HG02759 (cell line): ENCODE results near the gene ATP9B.

Experiments used
- ATAC-seq: cut with Tn5 transposase; IDR thresholded peaks from one replicate; pipeline ENCODE4 v1.9.1; 2021; ENCODE audit warnings: mild to moderate bottlenecking, moderate library complexity; ENCODE audit not compliant: unreplicated experiment

ATP9B gene

DNA sequence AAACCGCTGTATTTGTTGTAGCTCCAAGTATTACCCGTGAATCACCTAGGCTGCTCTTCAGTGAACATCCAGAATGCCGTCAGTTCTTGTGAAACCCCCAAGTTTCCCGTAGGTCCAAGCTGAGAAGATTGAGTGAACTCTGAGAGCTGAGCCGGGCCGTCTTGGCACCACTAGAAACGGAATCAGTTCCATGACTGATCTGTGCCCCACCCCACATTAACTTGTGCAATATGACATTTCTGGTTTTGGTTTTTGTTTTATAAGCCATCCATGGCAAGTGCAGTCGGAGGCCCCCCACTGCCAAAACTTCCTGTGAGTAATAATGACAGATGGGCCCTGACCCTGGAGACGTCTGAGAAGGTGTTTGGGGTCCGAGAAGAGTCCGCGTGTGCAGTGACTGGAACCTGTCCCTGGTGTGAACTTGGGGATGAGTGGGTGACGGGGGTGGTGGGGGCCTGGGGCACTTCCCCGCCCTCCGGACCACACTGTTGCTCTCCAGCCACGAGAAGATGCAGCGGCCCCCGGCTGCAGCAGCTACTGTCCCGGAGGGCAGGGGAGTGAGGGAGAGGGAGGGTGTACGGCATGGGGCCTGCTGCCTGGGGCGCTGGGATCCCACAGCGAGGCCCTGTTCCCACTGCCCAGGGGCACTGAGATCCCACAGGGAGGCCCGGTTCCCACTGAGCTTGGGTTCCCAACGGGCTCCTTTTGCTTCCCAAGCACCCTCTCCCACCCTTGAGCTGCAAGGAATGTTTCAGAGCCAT lies 353.0 kb downstream of the ATP9B start:
- peak; percentile 84 for ATAC-seq

GRCh38 chr18:79422783-79423165 lies 353.6 kb downstream of the ATP9B start:
- no peak for ATAC-seq

GRCh38 chr18:79423211-79424007 lies 354.2 kb downstream of the ATP9B start:
- no peak for ATAC-seq

DNA sequence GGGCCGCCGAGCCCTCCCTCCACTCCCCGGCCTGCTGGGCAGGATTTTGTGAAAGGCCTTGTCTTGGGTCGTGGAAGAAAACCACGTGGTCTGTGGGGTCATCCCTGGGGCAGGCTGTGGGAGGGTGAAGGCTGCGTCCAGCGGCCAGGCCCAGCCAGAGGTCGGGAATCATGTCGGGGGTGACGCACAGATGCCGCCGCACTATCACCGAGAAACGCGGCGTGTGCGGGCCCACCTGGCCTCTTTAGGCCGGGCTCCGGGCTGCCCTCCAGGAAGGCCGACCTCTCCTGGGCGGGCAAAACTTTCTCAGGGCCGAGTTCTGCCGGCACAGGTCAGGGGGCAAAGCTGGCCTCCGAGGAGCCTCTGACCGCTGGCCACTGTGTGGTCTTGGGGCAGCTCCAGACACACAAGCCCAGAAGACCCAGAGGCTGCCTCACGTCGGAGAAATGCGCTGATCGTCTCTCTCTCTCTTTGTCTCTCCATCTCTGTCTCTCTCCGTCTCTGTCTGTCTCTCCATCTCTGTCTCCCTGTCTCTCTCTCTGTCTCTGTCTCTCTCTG lies 354.9 kb downstream of the ATP9B start:
- no peak for ATAC-seq

DNA sequence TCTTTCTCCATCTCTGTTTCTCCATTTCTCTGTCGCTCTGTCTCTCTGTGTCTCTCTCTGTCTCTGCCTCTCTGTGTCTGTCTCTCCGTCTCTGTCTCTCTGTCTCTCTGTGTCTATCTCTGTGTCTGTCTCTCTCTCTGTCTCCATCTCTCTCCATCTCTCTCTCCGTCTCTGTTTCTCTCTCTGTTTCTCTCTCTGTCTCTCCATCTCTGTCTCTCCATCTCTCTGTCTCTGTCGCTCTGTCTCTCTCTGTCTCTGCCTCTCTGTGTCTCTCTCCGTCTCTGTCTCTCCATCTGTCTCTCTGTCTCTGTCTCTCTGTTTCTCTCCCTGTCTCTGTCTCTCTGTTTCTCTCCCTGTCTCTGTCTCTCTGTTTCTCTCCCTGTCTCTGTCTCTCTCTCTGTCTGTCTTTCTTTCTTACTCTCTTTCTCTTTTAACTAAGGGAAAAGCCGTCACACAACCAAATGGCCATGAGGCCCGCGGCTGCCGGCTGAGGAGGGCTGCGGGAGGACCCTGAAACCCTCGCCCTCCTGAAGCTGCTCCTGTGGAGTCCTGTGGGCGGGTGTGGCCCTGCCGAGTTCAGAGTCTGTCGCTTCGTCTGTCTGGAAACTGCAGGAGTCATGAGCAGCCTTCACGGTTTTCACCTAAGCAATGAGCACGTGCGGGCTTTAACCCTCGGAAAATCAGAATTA lies 355.8 kb downstream of the ATP9B start:
- no peak for ATAC-seq

DNA sequence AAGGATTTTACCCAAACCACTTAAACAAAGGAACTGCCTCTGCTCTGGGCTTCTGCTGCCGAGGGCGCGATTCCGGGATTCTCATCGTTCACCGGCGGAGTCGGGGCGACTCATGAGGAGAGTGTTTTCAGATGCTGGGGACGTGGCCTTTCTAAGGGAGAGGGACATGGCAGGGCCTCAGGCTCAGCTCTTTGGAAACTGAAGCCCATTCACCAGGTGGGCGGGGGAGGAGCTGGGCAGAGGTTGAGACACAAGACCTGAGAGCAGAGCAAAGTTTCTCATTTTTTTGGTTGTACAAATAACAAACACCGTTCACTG lies 356.3 kb downstream of the ATP9B start:
- no peak for ATAC-seq

- no peak for ATAC-seq
Measured at GRCh38 chr18:79426376-79427300, 357.4 kb downstream of the ATP9B start.

DNA sequence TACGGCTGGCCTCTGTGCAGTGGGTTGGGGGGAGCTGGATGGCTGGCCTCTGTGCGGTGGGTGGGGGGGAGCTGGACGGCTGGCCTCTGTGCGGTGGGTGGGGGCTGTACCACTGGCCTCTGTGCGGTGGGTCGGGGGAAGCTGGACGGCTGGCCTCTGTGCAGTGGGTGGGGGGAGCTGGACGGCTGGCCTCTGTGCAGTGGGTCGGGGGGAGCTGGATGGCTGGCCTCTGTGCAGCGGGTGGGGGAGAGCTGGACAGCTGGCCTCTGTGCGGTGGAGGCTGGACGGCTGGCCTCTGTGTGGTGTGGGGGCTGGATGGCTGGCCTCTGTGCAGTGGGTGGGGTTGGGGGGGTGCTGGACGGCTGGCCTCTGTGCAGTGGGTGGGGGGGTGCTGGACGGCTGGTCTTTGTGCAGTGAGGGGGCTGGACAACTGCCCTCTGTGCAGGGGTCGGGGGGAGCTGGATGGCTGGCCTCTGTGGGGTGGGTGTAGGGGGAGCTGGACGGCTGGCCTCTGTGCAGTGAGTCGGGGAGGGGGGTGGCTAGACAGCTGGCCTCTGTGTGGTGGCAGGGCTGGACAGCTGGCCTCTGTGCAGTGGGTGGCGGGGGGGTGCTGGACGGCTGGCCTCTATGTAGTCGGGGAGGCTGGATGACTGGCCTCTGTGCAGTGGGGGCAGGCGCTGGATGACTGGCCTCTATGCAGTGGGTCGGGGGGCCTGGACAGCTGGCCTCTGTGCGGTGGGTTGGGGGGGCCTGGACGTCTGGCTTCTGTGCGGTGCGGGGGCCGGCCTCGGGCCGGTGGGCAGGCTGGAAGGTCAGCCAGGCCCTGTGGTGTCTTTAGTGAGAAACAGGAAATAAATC lies 358.4 kb downstream of the ATP9B start:
- no peak for ATAC-seq
